Kidney epithelial cell (primary cell): ENCODE data around the gene LRRC55. TPM values are rescaled to one million over a fixed set of nuclear protein-coding genes. Genes with fewer than 3 reads are reported as not detected.

ENCODE experiments used
- DNase-seq: peaks from one replicate; pipeline ENCODE4 v3.0.0-alpha.2; 2010; ENCODE audit warnings: low read depth
- H3K27me3 ChIP-seq: 2 replicates; pipeline ENCODE4 v1.6.0; 2011; ENCODE audit warnings: low read length; ENCODE audit not compliant: control insufficient read depth, insufficient read depth
- H3K36me3 ChIP-seq: 2 replicates; pipeline ENCODE4 v1.5.1; 2011; ENCODE audit warnings: low read length; ENCODE audit not compliant: control insufficient read depth, insufficient read depth
- H3K4me3 ChIP-seq: 2 replicates; pipeline ENCODE4 v1.5.1; 2011; ENCODE audit warnings: low read depth, mild to moderate bottlenecking, control low read depth, low read length
- total RNA-seq: library from RNA; depleted of rRNA; stranded (reverse); fragments of >200 nt; gene quantifications from 2 replicates; pipeline ENCODE4 v1.2.3, GENCODE V29; 2015
- TF ChIP-seq, protein P1 (sequence below): IDR thresholded peaks from 2 replicates; pipeline ENCODE4 v1.5.1; 2011; ENCODE audit warnings: mild to moderate bottlenecking, moderate library complexity, low read length, control low read depth, inconsistent platforms; ENCODE audit not compliant: insufficient read depth, poor library complexity, severe bottlenecking

Gene LRRC55
- total RNA-seq, 1 donor from 2014 or later, result 0.04 TPM

DNA sequence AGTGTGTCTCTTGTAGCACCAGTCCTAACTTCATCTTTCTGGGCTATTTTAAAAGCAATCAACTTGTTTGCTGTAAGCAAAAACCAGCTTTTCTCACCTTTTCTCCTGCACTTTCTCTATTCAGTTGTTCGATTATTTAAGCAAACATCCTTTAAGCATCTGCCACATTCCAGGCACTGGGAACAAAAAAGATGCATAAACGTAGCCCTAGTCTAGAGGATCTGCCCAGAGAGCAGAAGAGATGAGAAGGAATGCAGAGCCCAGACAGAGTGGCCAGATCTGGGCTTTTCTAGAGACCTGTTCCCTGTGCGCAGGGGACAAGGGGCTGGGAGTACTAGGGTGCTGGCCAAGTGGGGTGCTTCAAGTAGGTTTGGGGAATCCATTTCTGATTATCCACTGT, 46.8 kb downstream of the LRRC55 start:
- H3K27me3 ChIP-seq, result peaks cover 10% of the 10 kb centered on the region
- TF ChIP-seq, protein P1, sequence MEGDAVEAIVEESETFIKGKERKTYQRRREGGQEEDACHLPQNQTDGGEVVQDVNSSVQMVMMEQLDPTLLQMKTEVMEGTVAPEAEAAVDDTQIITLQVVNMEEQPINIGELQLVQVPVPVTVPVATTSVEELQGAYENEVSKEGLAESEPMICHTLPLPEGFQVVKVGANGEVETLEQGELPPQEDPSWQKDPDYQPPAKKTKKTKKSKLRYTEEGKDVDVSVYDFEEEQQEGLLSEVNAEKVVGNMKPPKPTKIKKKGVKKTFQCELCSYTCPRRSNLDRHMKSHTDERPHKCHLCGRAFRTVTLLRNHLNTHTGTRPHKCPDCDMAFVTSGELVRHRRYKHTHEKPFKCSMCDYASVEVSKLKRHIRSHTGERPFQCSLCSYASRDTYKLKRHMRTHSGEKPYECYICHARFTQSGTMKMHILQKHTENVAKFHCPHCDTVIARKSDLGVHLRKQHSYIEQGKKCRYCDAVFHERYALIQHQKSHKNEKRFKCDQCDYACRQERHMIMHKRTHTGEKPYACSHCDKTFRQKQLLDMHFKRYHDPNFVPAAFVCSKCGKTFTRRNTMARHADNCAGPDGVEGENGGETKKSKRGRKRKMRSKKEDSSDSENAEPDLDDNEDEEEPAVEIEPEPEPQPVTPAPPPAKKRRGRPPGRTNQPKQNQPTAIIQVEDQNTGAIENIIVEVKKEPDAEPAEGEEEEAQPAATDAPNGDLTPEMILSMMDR, result no peak

DNA sequence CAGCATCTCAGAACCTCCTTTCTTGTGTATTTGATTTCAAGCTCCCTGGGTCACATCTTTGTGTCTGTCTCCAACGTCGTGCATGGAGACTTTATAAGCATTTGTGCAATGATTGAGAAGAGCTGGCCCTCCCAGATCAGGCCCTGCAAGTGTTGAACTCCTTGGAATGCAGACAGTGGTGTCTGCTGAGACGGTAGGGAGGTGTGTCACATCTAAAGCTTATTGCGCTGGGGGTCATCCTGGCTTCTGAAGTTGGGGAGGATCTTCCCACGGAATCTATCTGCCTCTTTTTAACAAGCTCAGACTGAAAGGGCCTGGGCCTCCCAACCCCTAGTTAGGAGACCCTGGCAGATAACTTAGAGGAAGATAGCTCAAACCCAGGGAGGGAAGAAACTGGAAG, 48.6 kb downstream of the LRRC55 start:
- DNase-seq, result no peak
- H3K36me3 ChIP-seq, result no peaks in the 10 kb centered on the region
- TF ChIP-seq, protein P1, result no peak
- peaks cover 10% of the 10 kb centered on the region for H3K27me3 ChIP-seq
- no peak overlapping the region for H3K4me3 ChIP-seq

More for the DNA sequence above, 46.8 kb downstream of the LRRC55 start:
- DNase-seq, result no peak
- no peak overlapping the region for H3K4me3 ChIP-seq
- no peaks in the 10 kb centered on the region for H3K36me3 ChIP-seq

DNA sequence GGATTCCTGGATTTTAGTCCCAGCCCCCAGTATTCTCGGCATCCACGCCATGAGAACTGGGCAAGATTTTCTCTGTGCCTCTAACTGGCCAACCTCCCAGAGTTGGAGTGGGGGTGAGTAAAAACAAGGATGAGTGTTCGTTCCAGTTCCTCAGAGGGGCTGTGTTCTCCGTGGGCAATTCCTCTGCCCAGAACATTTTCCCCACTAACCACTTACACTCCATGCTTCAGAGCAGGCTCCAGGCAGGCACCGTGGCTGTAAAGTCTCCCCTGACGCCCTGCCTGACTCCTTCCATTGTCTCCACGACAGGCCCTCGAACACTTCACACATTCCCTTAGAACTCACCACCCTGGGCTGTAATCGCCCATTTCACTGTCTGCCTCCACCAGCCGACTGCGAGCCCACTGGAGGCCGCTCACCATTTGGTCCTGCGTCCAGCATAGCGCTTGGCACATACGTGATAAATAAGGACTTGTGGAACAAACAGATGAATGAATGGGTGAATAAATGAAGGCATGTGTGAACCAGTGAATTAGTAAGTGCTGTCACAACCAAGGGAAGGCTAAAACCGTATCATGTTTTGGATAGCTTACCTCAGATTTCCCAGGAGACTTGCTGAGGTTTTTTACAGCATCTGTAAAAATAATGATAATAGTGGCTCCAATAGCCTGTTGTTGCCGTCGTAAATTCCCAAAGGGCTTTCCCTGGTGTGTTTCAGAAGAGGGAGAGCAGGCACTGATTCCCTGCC, 49.2 kb downstream of the LRRC55 start:
- TF ChIP-seq, protein P1, result no peak
- H3K36me3 ChIP-seq, result no peaks in the 10 kb centered on the region
- H3K4me3 ChIP-seq, result no peak overlapping the region
- peaks cover 10% of the 10 kb centered on the region for H3K27me3 ChIP-seq
- DNase-seq, result no peak

DNA sequence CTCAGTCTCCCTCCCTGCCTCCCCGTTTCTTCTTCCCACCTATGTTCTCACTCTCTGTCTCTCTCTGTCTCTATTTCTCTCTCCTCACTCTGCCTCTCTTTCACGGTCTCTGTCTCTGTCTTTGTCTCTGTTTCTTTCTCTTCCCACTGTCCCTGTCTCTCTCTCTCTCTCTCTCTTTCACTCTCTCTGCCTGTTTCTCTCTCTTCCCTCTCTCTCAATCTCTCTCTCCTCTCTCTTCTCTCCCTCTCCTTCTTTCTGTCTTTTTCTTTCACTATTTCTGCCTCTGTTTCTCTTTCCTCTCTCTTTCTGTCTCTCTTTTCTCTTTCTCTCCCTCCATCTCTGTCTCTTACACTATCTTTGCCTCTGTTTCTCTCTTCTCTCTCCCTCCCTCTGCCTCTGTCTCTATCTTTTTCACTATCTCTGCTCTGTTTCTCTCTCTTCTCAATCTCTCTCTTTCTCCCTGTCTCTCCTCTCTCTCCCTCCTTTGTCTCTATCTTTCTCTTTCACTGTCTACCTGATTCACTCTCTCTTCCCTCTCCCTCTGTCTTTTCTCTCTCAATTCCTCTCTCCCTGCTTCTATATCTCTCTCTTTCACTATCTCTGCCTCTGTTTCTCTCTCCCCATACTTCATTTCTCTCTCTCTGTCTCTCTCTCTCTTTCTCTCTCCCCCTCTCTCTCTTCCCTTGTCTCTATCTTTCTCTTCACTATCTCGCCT, 49.9 kb downstream of the LRRC55 start:
- TF ChIP-seq, protein P1, result no peak
- no peak for DNase-seq
- Histone ChIP-seq H3K4me3 (no peak overlapping the region), H3K36me3 (no peaks in the 10 kb centered on the region), H3K27me3 (peaks cover 12% of the 10 kb centered on the region)

DNA sequence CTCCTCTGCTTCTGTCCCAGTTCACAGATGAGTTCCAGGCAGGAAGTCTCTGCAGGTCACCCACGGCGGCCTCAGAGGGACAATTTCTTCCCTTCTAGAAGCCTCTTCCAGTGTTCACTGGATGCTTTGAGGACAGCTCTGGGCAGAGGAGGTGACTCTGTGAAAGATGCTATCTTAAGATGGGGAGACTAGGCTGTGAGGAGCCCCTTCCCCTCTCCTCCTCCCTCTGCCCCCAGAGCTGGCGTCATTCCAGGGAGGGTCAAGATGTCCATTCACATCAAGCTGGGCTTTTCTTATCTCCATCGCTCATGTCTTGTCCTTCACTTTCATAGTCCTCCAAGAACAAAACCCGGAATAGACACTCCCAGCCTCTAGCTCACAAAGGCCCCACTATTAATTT, 51.9 kb downstream of the LRRC55 start:
- Histone ChIP-seq H3K4me3 (no peak overlapping the region), H3K36me3 (no peaks in the 10 kb centered on the region), H3K27me3 (peaks cover 12% of the 10 kb centered on the region)
- TF ChIP-seq, protein P1, result no peak
- DNase-seq, result no peak
